PC-9 (cell line): ENCODE measurements around the gene ZSCAN21.

Experiments
- EZH2 ChIP-seq: fragments of 200-600 bp; sonication (generic); IDR thresholded peaks from 2 replicates; pipeline ENCODE4 v1.8.0; 2017; ENCODE audit warnings: antibody characterized with exemption, low read depth
- TF ChIP-seq, protein P1 (sequence below): fragments of 200-600 bp; sonication (generic); conservative IDR thresholded peaks from 2 replicates; pipeline ENCODE4 v1.6.1; 2017; ENCODE audit warnings: mixed run types, antibody characterized with exemption, mild to moderate bottlenecking, moderate library complexity

DNA sequence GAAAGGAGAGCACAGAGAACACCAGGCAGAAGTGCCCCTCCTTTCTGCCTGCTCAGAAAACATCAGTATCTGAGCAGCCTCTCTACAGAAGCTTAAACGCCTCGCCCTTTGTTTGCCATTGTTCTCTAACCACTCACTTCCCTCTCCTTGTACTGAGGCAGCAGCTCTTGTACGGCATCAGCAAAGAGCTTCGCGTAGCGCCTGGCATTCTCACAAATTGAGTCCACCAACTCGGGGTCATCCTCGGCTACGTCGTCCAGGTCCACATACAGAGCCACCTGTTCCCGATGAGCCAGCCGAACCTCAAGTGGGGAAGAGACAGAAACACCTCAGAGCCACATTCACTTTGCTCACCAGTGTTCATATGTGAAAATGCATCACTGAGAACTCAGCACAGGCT is 49.9 kb downstream of the ZSCAN21 start:
- TF ChIP-seq, protein P1, sequence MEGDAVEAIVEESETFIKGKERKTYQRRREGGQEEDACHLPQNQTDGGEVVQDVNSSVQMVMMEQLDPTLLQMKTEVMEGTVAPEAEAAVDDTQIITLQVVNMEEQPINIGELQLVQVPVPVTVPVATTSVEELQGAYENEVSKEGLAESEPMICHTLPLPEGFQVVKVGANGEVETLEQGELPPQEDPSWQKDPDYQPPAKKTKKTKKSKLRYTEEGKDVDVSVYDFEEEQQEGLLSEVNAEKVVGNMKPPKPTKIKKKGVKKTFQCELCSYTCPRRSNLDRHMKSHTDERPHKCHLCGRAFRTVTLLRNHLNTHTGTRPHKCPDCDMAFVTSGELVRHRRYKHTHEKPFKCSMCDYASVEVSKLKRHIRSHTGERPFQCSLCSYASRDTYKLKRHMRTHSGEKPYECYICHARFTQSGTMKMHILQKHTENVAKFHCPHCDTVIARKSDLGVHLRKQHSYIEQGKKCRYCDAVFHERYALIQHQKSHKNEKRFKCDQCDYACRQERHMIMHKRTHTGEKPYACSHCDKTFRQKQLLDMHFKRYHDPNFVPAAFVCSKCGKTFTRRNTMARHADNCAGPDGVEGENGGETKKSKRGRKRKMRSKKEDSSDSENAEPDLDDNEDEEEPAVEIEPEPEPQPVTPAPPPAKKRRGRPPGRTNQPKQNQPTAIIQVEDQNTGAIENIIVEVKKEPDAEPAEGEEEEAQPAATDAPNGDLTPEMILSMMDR, result no peak
- TF ChIP-seq EZH2, result no peak
